ENCODE measurements around the gene CDCP1.

CDCP1 gene

DNA sequence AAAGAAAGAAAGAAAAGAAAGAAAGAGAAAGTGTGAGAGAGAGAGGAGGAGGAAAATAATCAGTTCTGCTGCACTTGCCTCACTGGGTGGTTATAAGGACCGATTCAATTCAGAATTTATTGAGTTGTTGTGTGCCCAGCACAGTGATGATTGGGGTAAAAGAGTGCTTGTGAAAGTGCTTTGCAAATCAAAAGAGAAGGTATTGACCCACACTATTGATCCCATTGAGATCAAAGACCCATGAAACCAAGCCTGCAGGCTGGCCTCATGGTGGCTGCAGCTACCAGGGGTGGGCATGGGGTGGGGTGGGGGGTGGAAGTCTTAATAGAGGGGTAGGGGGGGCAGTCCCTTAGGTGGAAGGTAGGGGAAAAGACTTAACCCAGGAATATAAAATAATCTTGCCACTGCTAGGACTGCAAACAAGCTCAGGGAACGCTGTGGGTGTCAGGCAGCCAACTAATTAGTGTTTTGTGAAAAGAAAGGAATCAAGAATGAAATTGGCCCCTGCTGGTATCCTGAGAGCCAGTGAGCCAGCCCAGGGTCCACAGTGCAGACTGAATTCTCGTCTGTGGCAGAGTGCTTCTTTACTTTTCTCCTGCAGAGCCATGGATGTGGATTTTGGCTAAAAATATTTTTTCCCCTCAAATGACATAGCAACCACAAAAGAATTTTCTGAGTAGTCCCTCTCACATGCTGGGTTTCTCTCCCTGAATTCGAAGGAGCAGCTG, 85.8 kb downstream of the CDCP1 start:
- peak overlapping the region; percentile 63 for H2AFZ ChIP-seq (ENCODE audit: low read length)
- no peak overlapping the region for H3K27ac ChIP-seq (replicated peaks; ENCODE audit: low read length)
- H3K23ac ChIP-seq (ENCODE audit: low read depth, low read length, poor library complexity), result no peak overlapping the region
- H4K8ac ChIP-seq (ENCODE audit: low read depth, low read length), result no peak overlapping the region
- H3K14ac ChIP-seq (ENCODE audit: low read length), result no peak overlapping the region
- H2AK5ac ChIP-seq (ENCODE audit: low read depth, low read length), result no peak overlapping the region
- no peak overlapping the region for H4K91ac ChIP-seq (ENCODE audit: low read depth, low read length, poor library complexity)
- no peaks in the 10 kb centered on the region for H3K9me3 ChIP-seq (replicated peaks in 1 of 2; ENCODE audit: control insufficient read depth in 2 of 2, insufficient read depth in 1 of 2, low read depth in 1 of 2, low read length in 2 of 2)
- H3K79me1 ChIP-seq (ENCODE audit: low read depth, low read length), result no peaks in the 10 kb centered on the region
- H3K9ac ChIP-seq (ENCODE audit: low read depth, low read length, poor library complexity), result no peak overlapping the region
- no peak overlapping the region for H3K4me3 ChIP-seq (ENCODE audit: low read length in 2 of 2)
- no peak overlapping the region for H2BK5ac ChIP-seq (ENCODE audit: low read length)
- H3K18ac ChIP-seq (ENCODE audit: low read length), result peak overlapping the region; percentile 35
- no peak overlapping the region for H3K4me2 ChIP-seq (ENCODE audit: insufficient read depth, low read length, poor library complexity, severe bottlenecking)
- no CpG with 5 or more reads among the region's 4 CpGs for whole genome bisulfite sequencing, 2 donors (ENCODE audit: extremely low coverage in 2 of 2, insufficient read length in 2 of 2, insufficient replicate concordance in 1 of 2)
- H2BK12ac ChIP-seq (ENCODE audit: low read length), result no peak overlapping the region
- H3K36me3 ChIP-seq (replicated peaks in 1 of 2; ENCODE audit: control insufficient read depth in 2 of 2, insufficient read depth in 2 of 2, low read length in 2 of 2), result no peaks in the 10 kb centered on the region
- H3K27me3 ChIP-seq (ENCODE audit: control insufficient read depth in 3 of 3, insufficient read depth in 3 of 3, low read depth in 1 of 3, low read length in 3 of 3), result no peaks in the 10 kb centered on the region
- H2BK120ac ChIP-seq (ENCODE audit: low read depth, low read length), result no peak overlapping the region
- peaks cover 6 to 42% of the 10 kb centered on the region in 2 donors for H3K4me1 ChIP-seq (ENCODE audit: control insufficient read depth in 2 of 2, insufficient read depth in 1 of 2, low read depth in 1 of 2, low read length in 2 of 2)
- DNase-seq (ENCODE audit: low spot score), result no peak
- H2BK15ac ChIP-seq (ENCODE audit: low read length), result no peak overlapping the region
- no peak overlapping the region for H3K4ac ChIP-seq (ENCODE audit: low read length)

DNA sequence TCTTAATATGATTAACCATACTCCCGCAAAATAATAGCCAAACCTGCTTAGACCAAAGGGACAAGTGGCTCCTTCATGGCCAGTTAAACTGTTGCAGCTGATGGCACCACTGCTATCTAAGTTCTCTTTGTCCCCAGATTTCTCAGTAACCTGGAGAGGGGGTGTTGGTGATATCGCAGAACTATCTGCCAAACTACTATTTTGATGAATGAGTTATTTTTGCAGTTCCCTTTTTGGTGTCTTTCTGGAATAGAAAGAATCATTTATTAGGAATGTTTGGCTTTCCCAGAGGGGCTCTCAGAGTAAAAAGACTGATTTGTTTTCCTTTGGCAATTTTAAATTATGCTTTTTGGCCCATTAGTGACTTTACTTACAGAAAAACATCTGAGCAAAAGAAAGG, 87.0 kb downstream of the CDCP1 start:
- H3K4me3 ChIP-seq (ENCODE audit: low read length in 2 of 2), result no peak overlapping the region
- H3K9ac ChIP-seq (ENCODE audit: low read depth, low read length, poor library complexity), result no peak overlapping the region
- H3K4me2 ChIP-seq (ENCODE audit: insufficient read depth, low read length, poor library complexity, severe bottlenecking), result no peak overlapping the region
- no peak overlapping the region for H4K91ac ChIP-seq (ENCODE audit: low read depth, low read length, poor library complexity)
- H3K4me1 ChIP-seq (ENCODE audit: control insufficient read depth in 2 of 2, insufficient read depth in 1 of 2, low read depth in 1 of 2, low read length in 2 of 2), result peaks cover 6 to 31% of the 10 kb centered on the region in 2 donors
- H2AK5ac ChIP-seq (ENCODE audit: low read depth, low read length), result no peak overlapping the region
- H3K27me3 ChIP-seq (ENCODE audit: control insufficient read depth in 3 of 3, insufficient read depth in 3 of 3, low read depth in 1 of 3, low read length in 3 of 3), result no peaks in the 10 kb centered on the region
- H3K27ac ChIP-seq (replicated peaks; ENCODE audit: low read length), result no peak overlapping the region
- no peak overlapping the region for H3K18ac ChIP-seq (ENCODE audit: low read length)
- H3K9me3 ChIP-seq (replicated peaks in 1 of 2; ENCODE audit: control insufficient read depth in 2 of 2, insufficient read depth in 1 of 2, low read depth in 1 of 2, low read length in 2 of 2), result no peaks in the 10 kb centered on the region
- no peak overlapping the region for H2BK5ac ChIP-seq (ENCODE audit: low read length)
- H4K8ac ChIP-seq (ENCODE audit: low read depth, low read length), result no peak overlapping the region
- H3K36me3 ChIP-seq (replicated peaks in 1 of 2; ENCODE audit: control insufficient read depth in 2 of 2, insufficient read depth in 2 of 2, low read length in 2 of 2), result no peaks in the 10 kb centered on the region
- H3K4ac ChIP-seq (ENCODE audit: low read length), result no peak overlapping the region
- WGBS, 2 donors (ENCODE audit: extremely low coverage in 2 of 2, insufficient read length in 2 of 2, insufficient replicate concordance in 1 of 2), result no CpG with 5 or more reads among the region's 2 CpGs
- no peak overlapping the region for H2AFZ ChIP-seq (ENCODE audit: low read length)
- H3K23ac ChIP-seq (ENCODE audit: low read depth, low read length, poor library complexity), result no peak overlapping the region
- no peak overlapping the region for H2BK15ac ChIP-seq (ENCODE audit: low read length)
- H2BK120ac ChIP-seq (ENCODE audit: low read depth, low read length), result no peak overlapping the region
- no peak overlapping the region for H2BK12ac ChIP-seq (ENCODE audit: low read length)
- DNase-seq (ENCODE audit: low spot score), result no peak
- no peak overlapping the region for H3K14ac ChIP-seq (ENCODE audit: low read length)
- H3K79me1 ChIP-seq (ENCODE audit: low read depth, low read length), result no peaks in the 10 kb centered on the region

DNA sequence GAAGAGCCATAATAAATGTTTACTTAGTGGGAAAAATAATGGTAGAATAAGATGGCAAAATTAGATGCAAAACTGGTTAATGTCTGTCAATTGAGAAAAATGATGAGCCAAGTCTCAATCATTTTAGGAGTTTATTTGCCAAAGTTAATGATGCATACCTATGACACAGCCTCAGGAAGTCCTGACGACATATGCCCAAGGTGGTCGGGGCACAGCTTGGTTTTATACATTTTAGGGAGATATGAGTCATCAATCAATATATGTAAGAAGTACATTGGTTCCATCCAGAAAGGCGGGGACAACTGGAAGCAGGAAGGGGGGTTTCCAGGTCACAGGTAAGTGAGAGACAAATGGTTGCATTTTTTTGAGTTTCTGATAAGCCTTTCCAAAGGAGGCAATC, 88.6 kb downstream of the CDCP1 start:
- no peak overlapping the region for H3K4me3 ChIP-seq (ENCODE audit: low read length in 2 of 2)
- no peak for DNase-seq (ENCODE audit: low spot score)
- no peak overlapping the region for H3K4ac ChIP-seq (ENCODE audit: low read length)
- H3K27ac ChIP-seq (replicated peaks; ENCODE audit: low read length), result no peak overlapping the region
- no peaks in the 10 kb centered on the region for H3K36me3 ChIP-seq (replicated peaks in 1 of 2; ENCODE audit: control insufficient read depth in 2 of 2, insufficient read depth in 2 of 2, low read length in 2 of 2)
- H2BK12ac ChIP-seq (ENCODE audit: low read length), result no peak overlapping the region
- H3K27me3 ChIP-seq (ENCODE audit: control insufficient read depth in 3 of 3, insufficient read depth in 3 of 3, low read depth in 1 of 3, low read length in 3 of 3), result no peaks in the 10 kb centered on the region
- no peak overlapping the region for H2AFZ ChIP-seq (ENCODE audit: low read length)
- peaks cover 6 to 27% of the 10 kb centered on the region in 2 donors for H3K4me1 ChIP-seq (ENCODE audit: control insufficient read depth in 2 of 2, insufficient read depth in 1 of 2, low read depth in 1 of 2, low read length in 2 of 2)
- no CpG with 5 or more reads among the region's 3 CpGs for WGBS, 2 donors (ENCODE audit: extremely low coverage in 2 of 2, insufficient read length in 2 of 2, insufficient replicate concordance in 1 of 2)
- no peak overlapping the region for H4K91ac ChIP-seq (ENCODE audit: low read depth, low read length, poor library complexity)
- H3K14ac ChIP-seq (ENCODE audit: low read length), result no peak overlapping the region
- H3K9ac ChIP-seq (ENCODE audit: low read depth, low read length, poor library complexity), result no peak overlapping the region
- no peak overlapping the region for H3K23ac ChIP-seq (ENCODE audit: low read depth, low read length, poor library complexity)
- H2BK120ac ChIP-seq (ENCODE audit: low read depth, low read length), result no peak overlapping the region
- no peak overlapping the region for H3K18ac ChIP-seq (ENCODE audit: low read length)
- no peaks in the 10 kb centered on the region for H3K79me1 ChIP-seq (ENCODE audit: low read depth, low read length)
- no peak overlapping the region for H3K4me2 ChIP-seq (ENCODE audit: insufficient read depth, low read length, poor library complexity, severe bottlenecking)
- no peak overlapping the region for H2AK5ac ChIP-seq (ENCODE audit: low read depth, low read length)
- no peak overlapping the region for H4K8ac ChIP-seq (ENCODE audit: low read depth, low read length)
- H3K9me3 ChIP-seq (replicated peaks in 1 of 2; ENCODE audit: control insufficient read depth in 2 of 2, insufficient read depth in 1 of 2, low read depth in 1 of 2, low read length in 2 of 2), result no peaks in the 10 kb centered on the region
- H2BK5ac ChIP-seq (ENCODE audit: low read length), result no peak overlapping the region
- no peak overlapping the region for H2BK15ac ChIP-seq (ENCODE audit: low read length)

DNA sequence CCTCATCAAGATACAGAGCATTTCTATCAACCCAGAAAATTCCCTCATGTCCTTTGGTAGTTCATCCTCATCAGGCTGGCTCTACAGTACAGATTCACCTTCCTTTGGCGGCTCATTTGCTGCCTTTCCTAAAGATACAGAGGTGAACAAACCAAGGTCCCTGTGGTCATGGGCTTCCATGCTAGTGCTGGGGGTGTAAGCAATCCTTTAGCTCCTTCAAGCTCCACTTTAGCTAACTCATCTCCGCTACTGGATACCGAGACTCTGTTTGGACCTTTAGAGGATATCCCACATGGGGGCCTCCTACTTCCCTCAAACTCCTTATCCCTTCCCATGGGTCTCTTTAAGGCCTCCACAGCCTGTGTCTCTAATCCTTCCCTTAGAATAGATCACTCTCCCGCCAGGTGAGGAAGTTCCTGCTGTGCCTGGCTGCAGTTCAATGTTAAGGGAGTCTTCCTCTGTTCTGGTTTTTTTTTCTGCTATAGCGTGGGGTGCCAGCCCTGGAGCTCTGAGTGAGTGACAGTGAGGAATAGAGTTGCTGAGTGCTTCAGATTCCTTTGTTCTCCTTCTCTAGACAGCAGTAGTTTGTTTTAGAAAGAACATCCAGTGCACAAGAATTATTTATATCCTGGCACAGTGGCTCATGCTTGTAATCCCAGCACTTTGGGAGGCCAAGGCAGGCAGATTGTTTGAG, 89.4 kb downstream of the CDCP1 start:
- Histone ChIP-seq H3K4me3 (ENCODE audit: low read length in 2 of 2) (no peak overlapping the region), H3K9me3 (replicated peaks in 1 of 2; ENCODE audit: control insufficient read depth in 2 of 2, insufficient read depth in 1 of 2, low read depth in 1 of 2, low read length in 2 of 2) (no peaks in the 10 kb centered on the region), H2BK120ac (ENCODE audit: low read depth, low read length) (no peak overlapping the region), H4K8ac (ENCODE audit: low read depth, low read length) (no peak overlapping the region), H3K4ac (ENCODE audit: low read length) (no peak overlapping the region), H3K27ac (replicated peaks; ENCODE audit: low read length) (no peak overlapping the region), H4K91ac (ENCODE audit: low read depth, low read length, poor library complexity) (no peak overlapping the region), H3K79me1 (ENCODE audit: low read depth, low read length) (no peaks in the 10 kb centered on the region), H3K4me2 (ENCODE audit: insufficient read depth, low read length, poor library complexity, severe bottlenecking) (no peak overlapping the region), H2AFZ (ENCODE audit: low read length) (peak overlapping the region; percentile 70), H3K27me3 (ENCODE audit: control insufficient read depth in 3 of 3, insufficient read depth in 3 of 3, low read depth in 1 of 3, low read length in 3 of 3) (no peaks in the 10 kb centered on the region), H2BK12ac (ENCODE audit: low read length) (no peak overlapping the region), H3K18ac (ENCODE audit: low read length) (no peak overlapping the region), H2BK15ac (ENCODE audit: low read length) (no peak overlapping the region), H3K23ac (ENCODE audit: low read depth, low read length, poor library complexity) (no peak overlapping the region), H3K4me1 (ENCODE audit: control insufficient read depth in 2 of 2, insufficient read depth in 1 of 2, low read depth in 1 of 2, low read length in 2 of 2) (peaks cover 6 to 22% of the 10 kb centered on the region in 2 donors), H3K9ac (ENCODE audit: low read depth, low read length, poor library complexity) (no peak overlapping the region), H3K36me3 (replicated peaks in 1 of 2; ENCODE audit: control insufficient read depth in 2 of 2, insufficient read depth in 2 of 2, low read length in 2 of 2) (no peaks in the 10 kb centered on the region), H3K14ac (ENCODE audit: low read length) (no peak overlapping the region), H2AK5ac (ENCODE audit: low read depth, low read length) (no peak overlapping the region), H2BK5ac (ENCODE audit: low read length) (no peak overlapping the region)
- no peak for DNase-seq (ENCODE audit: low spot score)
- WGBS, 2 donors (ENCODE audit: extremely low coverage in 2 of 2, insufficient read length in 2 of 2, insufficient replicate concordance in 1 of 2), result no CpG with 5 or more reads among the region's 5 CpGs

Data from neuronal stem cell (in vitro differentiated cells).